GM12801 (cell line): ENCODE measurements around the gene PLBD2.

Experiments used
- TF ChIP-seq, protein P1 (sequence below): IDR thresholded peaks from one replicate; pipeline ENCODE4 v1.5.1; 2011; ENCODE audit warnings: control low read depth; ENCODE audit not compliant: insufficient read length; ENCODE audit errors: extremely low read depth

Gene PLBD2

DNA sequence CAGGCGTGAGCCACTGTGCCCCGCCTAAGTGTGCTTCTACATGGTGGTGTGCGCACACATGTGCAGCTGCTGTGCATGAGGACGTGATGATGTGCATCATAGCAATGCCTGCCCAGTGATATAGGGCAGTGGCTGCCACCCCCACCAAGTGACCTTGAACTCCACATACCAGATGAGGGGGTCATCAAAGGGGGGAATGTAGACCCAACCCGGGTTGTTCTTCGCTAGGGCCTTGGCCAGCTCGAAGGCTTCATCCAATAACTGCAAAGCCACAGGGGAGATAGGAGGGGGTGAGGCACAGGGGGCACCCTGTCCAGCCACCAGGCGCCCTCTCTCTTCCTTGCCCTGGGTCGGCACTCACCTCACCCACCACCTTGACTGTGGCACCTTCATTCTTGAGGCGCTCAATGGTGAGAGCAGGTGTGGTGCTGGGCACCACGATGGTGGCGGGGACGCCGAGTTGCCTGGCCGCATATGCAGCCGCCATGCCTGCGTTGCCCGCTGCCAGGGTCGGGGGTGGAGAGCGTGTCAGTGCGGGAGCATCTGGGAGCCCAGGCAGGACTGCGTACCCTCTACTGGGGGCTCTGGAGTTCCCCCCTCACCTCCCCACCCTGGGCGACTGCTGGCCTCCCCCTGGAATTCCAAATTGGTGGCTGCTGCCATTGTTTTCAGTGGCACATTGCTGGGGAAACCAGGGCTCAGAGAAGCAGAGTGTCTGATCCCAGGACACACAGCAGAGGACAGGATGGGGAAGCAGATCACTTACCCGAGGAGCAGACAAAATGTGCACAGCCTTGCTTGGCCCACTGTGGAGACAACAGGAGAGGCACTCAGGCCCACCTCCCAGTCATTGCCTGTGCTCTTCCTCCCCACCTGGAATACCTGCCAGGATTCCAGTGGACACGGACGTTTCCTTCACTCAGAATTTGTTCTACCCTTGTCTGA lies 40.2 kb downstream of the PLBD2 start:
- TF ChIP-seq, protein P1, sequence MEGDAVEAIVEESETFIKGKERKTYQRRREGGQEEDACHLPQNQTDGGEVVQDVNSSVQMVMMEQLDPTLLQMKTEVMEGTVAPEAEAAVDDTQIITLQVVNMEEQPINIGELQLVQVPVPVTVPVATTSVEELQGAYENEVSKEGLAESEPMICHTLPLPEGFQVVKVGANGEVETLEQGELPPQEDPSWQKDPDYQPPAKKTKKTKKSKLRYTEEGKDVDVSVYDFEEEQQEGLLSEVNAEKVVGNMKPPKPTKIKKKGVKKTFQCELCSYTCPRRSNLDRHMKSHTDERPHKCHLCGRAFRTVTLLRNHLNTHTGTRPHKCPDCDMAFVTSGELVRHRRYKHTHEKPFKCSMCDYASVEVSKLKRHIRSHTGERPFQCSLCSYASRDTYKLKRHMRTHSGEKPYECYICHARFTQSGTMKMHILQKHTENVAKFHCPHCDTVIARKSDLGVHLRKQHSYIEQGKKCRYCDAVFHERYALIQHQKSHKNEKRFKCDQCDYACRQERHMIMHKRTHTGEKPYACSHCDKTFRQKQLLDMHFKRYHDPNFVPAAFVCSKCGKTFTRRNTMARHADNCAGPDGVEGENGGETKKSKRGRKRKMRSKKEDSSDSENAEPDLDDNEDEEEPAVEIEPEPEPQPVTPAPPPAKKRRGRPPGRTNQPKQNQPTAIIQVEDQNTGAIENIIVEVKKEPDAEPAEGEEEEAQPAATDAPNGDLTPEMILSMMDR, result no peak

DNA sequence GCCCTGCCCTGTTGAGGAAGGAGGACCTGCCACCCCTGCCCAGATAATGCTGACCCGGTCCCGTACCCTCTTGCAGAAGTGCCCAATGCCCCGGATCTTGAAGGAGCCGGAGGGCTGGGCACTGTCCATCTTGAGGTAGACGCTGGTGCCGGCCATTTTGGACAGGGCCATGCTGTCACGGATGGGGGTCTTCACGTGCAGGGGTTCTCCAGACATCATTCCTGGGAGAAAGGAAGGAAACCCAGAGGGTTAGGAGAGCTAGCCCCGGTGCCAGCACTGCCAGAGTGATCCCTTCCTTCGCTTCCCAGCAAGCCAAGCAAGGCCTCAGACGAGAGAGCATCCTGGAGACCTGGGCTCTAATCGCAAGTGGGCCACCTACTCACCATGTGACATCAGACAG lies 41.1 kb downstream of the PLBD2 start:
- TF ChIP-seq, protein P1, result no peak

DNA sequence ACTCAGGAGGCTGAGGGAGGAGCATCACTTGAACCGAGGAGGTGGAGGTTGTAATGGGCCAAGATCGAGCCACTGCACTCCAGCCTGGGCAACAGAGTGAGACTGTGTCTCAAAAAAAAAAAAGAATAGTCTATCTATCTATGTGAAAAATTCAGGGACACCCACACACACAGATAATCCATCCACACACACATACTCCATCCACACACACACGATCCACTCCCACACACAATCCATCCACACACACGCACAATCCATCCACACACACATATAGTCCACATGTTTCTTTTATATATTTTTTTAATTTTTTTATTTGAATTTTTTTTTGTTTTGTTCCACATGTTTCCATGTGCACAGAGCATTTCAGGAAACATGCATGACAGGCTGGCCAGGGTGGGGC lies 42.0 kb downstream of the PLBD2 start:
- TF ChIP-seq, protein P1, result no peak

DNA sequence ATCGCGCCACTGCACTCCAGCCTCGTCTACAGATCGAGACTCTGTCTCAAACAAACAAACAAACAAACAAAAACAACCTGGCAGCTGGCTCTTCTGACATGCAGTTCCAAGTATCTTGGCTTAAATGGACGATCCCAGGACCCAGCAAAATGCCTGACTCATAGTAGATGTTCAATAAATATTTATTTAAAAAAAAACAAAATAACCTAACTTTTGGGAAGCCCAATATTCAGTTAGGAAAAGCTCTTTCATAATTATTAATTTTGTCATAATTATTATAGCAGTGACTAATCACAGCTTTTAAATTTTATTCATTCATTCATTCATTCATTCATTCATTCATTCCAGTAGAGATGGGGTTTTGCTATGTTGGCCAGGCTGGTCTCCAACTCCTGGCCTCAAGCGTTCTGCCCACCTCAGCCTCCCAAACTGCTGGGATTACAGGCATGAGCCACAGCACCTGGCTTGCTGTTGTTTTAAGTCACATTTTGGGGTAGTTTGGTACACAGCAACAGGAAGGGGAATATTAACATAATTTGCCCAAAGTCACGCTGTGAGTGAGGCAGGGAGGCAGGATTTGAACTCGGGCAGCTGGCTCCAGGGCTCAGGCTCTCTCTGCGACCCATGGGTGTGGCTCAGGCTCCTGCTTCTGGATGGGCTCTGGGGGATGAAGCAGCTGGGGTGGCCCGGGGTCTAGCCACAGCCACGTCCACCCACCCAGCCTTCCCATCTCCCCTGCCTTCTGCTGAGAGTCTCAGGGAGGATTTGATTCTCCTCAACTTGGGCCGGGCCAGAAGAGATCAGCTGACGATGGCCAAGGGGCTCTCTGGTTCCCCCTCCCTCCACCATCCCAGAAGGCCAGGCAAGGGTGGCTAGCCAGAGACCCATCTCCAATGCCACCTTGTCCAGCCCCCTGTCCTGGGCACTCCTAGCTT lies 42.9 kb downstream of the PLBD2 start:
- TF ChIP-seq, protein P1, result no peak

DNA sequence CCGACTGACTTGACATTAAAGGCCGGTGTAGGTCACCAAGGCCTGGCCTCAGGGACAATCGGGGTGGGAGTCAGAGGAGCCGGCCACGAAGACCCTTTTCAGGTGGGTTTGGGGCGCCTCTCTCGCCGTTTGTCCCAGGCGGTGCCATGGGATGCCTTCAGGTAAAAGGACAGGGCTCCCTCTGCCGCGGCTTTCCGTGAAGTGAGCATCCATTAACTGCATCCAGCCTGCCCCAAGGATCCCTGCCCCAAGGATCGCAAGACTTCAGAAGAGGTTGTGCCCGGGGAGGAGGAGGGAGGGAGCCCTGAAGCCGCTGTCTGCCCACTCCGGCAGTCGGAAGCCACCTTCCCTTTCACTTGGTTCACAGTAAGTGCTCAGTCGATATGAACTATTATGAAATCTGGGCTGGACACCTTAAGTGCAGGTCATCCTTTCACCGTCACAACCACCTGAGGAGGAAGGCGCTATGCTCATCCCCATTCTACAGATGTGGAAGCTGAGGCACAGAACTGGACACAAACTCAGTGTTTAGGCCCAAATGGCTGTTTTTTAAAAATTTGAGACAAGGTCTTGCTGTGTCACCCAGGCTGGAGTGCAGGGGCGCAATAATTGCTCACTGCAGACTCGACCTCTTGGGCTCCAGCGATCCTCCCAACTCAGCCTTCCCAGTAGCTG lies 44.3 kb downstream of the PLBD2 start:
- TF ChIP-seq, protein P1, result no peak

DNA sequence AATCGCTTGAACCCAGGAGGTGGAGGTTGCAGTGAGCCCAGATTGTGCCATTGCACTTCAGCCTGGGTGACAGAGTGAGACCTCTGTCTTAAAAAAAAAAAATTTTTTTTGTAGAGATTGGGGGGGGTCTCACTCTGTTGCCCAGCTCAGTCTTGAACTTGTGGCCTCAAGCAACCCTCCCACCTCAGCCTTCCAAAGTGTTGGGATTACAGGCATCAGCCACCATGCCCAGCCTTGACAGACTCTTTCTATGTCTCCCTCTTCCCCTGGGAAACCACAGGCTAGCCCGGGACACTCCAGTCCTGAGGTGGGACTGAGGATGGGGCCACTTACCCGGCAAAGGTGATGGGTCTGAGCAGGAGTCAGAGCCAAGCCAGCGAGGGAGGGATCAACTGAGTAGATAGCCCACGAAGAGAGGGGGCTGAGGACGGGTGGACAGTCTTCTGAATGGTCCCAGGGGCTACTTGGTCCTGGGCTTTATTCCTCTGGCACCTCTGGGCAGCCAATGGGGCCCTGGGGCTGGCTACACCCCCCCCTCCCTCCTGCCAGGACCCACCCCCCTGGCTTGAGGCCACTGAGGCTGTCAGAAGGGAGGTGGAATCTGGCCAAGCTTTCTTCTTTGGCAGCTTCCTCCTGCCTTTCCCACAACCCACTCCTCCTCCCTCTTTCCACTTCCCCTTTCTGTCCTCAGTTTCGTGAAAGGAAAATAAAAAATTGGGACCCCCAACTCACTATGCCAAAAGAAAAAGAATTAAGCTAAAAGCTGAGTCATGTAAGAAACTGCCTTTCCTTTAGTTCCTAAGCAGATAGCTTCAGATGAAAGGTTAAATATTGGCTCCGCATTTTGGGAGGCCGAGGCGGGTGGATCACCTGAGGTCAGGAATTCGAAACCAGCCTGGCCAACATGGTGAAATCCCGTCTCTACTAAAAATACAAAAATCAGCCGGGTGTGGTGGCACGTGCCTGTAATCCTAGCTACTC lies 45.3 kb downstream of the PLBD2 start, which contains the start of gene SDS:
TSS of gene SDS (minus strand) at position 453 of the 981 bp plus-strand sequence. CDS start 4,179 bp downstream, outside the sequence.
- TF ChIP-seq, protein P1, result no peak
